ENCODE results near the gene ZNF277. TPM values are rescaled to one million over a fixed set of nuclear protein-coding genes. Genes with fewer than 3 reads are reported as not detected.

ZNF277 gene
- total and polyA plus RNA-seq, 10 of the 15 experiments (the other 5 are each of a cell fraction or from before 2014, with no cell fraction given), result 10.6 to 33.9 (median 22.0) TPM

DNA sequence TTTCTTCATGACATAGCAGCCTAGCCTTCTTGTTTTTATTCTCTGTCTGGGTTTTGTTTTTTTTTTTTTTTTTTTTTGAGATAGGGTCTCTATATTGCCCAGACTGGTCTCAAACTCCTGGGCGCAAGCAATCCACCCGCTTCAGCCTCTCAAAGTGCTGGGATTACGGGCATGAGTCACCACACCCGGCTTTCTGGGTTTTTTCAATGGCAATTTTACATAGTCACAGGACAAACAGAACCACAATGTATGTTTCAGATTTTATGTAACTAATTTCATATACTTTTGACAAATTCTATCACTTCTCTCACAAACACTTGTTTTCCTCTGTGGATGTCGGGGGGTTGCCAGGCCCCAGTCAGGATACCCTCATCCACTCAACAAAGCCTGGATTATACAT, 16.8 kb upstream of the ZNF277 start (continued):
- TF ChIP-seq BRCA1 (IDR thresholded peaks at IDR 0.05; ENCODE audit: low read depth, low read length), result no peak
- TF ChIP-seq SMC3 (IDR thresholded peaks at IDR 0.05; ENCODE audit: borderline replicate concordance, low read length), result no peak
- TF ChIP-seq GABPA (IDR thresholded peaks at IDR 0.05; ENCODE audit: low read depth), result no peak
- TF ChIP-seq DPF2 (IDR thresholded peaks at IDR 0.05), result no peak
- no peak for TF ChIP-seq NKRF (conservative IDR thresholded peaks at IDR 0.05)
- no peak for TF ChIP-seq CBX5 (IDR thresholded peaks at IDR 0.05; ENCODE audit: low read depth)
- no peak for TF ChIP-seq GATAD2B (conservative IDR thresholded peaks at IDR 0.05; ENCODE audit: low read depth)

DNA sequence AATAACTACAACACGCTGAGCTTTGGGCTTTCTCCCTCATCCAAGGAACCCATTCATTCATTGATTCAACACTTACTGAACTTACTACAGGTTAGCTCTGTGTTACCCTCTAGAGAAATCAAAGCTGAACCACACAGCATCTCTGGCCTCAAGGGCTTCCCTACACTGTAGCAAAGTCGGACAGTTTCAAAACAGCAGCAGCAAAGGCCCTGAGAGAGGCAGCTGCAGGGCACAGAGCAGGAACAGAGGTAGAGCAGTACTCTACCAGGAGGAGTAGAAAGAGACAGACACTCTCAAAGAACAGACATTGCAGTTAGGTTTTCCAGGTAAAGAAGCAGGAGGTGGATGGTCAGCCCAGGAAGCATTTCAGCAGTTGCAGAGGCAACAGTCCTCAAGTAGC, 16.4 kb upstream of the ZNF277 start:
- no peak for FAIRE-seq
- POLR2A ChIA-PET, result no interaction called here
- Histone ChIP-seq H2AFZ (ENCODE audit: control insufficient read depth, low read depth, low read length) (no peak overlapping the region), H3K27me3 (replicated peaks in 1 of 2; ENCODE audit: control insufficient read depth in 2 of 2, insufficient read depth in 2 of 2, low read length in 1 of 2) (no peaks in the 10 kb centered on the region; a peak in 2 of 4 replicates), H3K4me2 (ENCODE audit: control insufficient read depth, insufficient read depth) (no peak overlapping the region), H3K9me3 (replicated peaks; ENCODE audit: control insufficient read depth, insufficient read depth, low read length) (no peaks in the 10 kb centered on the region; the same call in 2 of the 3 replicates), H3K36me3 (ENCODE audit: control insufficient read depth in 2 of 2, insufficient read depth in 2 of 2, low read length in 1 of 2) (no peaks in the 10 kb centered on the region), H4K20me1 (ENCODE audit: control insufficient read depth, insufficient read depth) (no peaks in the 10 kb centered on the region), H3K79me2 (ENCODE audit: control insufficient read depth, insufficient read depth, low read length) (no peaks in the 10 kb centered on the region), H3K27ac (ENCODE audit: control insufficient read depth, insufficient read depth) (no peak overlapping the region), H3K9ac (ENCODE audit: control insufficient read depth, insufficient read depth, low read length) (no peak overlapping the region), H3K4me3 (no peak overlapping the region), H3K4me1 (ENCODE audit: control insufficient read depth, insufficient read depth, low read length) (no peaks in the 10 kb centered on the region)
- SMC1A ChIA-PET (ENCODE audit: uncharacterized antibody, unreplicated experiment), result no interaction called here
- ATAC-seq, result no peak
- CTCF ChIA-PET, result interaction anchor here (0.6 kb wide), 1 partner anchor 9 kb away, joined by 3 read pairs; no protein-coding TSS in a partner anchor
- RAD21 ChIA-PET (ENCODE audit: unreplicated experiment), result no interaction called here
- in situ Hi-C loops (cut with MboI), result no loop called here
- BruUV-seq (replicated peaks), result no TSS peak
- no peak for DNase-seq (ENCODE audit: low read depth, low spot score)
- WGBS (ENCODE audit: insufficient coverage, insufficient replicate concordance, low lambda C conversion rate, missing lambda C conversion rate), result 68% methylated on average over 2 of the region's 2 CpGs
- intact Hi-C loops (cut with micrococcal nuclease; ENCODE audit: unreplicated experiment), result no loop called here
- TF ChIP-seq, protein P1, sequence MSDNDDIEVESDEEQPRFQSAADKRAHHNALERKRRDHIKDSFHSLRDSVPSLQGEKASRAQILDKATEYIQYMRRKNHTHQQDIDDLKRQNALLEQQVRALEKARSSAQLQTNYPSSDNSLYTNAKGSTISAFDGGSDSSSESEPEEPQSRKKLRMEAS (IDR thresholded peaks at IDR 0.05; ENCODE audit: low read depth, low read length), result no peak
- TF ChIP-seq MTA3 (IDR thresholded peaks at IDR 0.05; ENCODE audit: borderline replicate concordance, low read length) (no peak), SIX5 (IDR thresholded peaks at IDR 0.05; ENCODE audit: low read depth, low read length, severe bottlenecking) (no peak), TAF1 (IDR thresholded peaks at IDR 0.05; ENCODE audit: borderline replicate concordance, low read depth, low read length) (no peak), RBBP5 (conservative IDR thresholded peaks at IDR 0.05) (no peak), NFYA (IDR thresholded peaks at IDR 0.05; ENCODE audit: borderline replicate concordance, low read depth, low read length) (no peak)
